Measurements from ENCODE around the gene RNF214. TPM values are rescaled to one million over a fixed set of nuclear protein-coding genes. Genes with fewer than 3 reads are reported as not detected.

The RNF214 gene
- total and polyA plus RNA-seq, 2 of the 4 experiments (the other 2 are of a cell fraction), result 7.9 to 14.8 TPM

DNA sequence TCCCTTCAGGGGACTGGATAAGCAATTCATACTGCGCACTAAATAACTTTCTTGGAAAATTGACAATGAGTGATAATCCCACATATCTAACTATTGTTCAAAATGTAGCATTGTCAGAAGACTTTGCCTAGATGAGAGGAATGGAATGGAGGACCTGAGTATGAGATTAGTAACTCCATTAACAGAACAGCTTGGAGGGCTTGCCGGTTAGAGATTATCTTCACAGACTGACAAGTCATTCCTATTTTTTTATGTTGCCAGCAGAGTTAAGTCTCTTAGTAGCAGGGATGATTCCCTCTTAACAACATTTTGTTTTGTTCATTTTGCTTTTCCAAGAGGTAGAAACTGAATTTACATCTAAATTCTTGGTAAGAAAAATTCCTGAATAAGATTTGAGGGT is 51.6 kb downstream of the RNF214 start:
- no TSS peak for BruUV-seq (replicated peaks)
- ChIA-PET POLR2A (ENCODE audit: unreplicated experiment) (no interaction called here), CTCF (no interaction called here)
- TF ChIP-seq MXI1 (IDR thresholded peaks at IDR 0.05; ENCODE audit: borderline replicate concordance, low read depth, low read length) (no peak), MAFK (IDR thresholded peaks at IDR 0.05; ENCODE audit: low read depth, low read length) (no peak), BHLHE40 (IDR thresholded peaks at IDR 0.05; ENCODE audit: low read depth, low read length) (no peak), SMC3 (IDR thresholded peaks at IDR 0.05; ENCODE audit: low read depth, low read length) (no peak), FOS (IDR thresholded peaks at IDR 0.05; ENCODE audit: low read depth, low read length) (no peak), NFE2L2 (IDR thresholded peaks at IDR 0.05; ENCODE audit: low read depth, low read length) (no peak)
- TF ChIP-seq, protein P1, sequence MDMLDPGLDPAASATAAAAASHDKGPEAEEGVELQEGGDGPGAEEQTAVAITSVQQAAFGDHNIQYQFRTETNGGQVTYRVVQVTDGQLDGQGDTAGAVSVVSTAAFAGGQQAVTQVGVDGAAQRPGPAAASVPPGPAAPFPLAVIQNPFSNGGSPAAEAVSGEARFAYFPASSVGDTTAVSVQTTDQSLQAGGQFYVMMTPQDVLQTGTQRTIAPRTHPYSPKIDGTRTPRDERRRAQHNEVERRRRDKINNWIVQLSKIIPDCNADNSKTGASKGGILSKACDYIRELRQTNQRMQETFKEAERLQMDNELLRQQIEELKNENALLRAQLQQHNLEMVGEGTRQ (IDR thresholded peaks at IDR 0.05; ENCODE audit: low read depth, low read length), result no peak
- H4K91ac ChIP-seq (ENCODE audit: insufficient read depth, low read depth, low read length), result no peak overlapping the region
- H2AK9ac ChIP-seq (replicated peaks; ENCODE audit: low read depth, low read length, poor library complexity), result no peak overlapping the region
- H2BK20ac ChIP-seq (ENCODE audit: low read depth, low read length), result no peak overlapping the region
- no peaks in the 10 kb centered on the region for H3K9me3 ChIP-seq (ENCODE audit: control insufficient read depth, insufficient read depth, low read length)
- H3K9ac ChIP-seq (ENCODE audit: low read depth, low read length), result no peak overlapping the region
- no peaks in the 10 kb centered on the region for H3K27me3 ChIP-seq (ENCODE audit: control insufficient read depth, insufficient read depth, low read length)
- no peak overlapping the region for H4K5ac ChIP-seq (ENCODE audit: low read depth, low read length)
- H3K9me1 ChIP-seq (ENCODE audit: insufficient read depth, low read length), result peaks cover 25% of the 10 kb centered on the region
- in situ Hi-C loops (cut with MboI; ENCODE audit: low sequenced_read_pairs), result no loop called here
- no peak overlapping the region for H3K23ac ChIP-seq (ENCODE audit: low read depth, low read length)
- peaks cover 5 to 7% of the 10 kb centered on the region in 2 experiments for H3K79me1 ChIP-seq (ENCODE audit: low read depth in 1 of 2, low read length in 2 of 2)
- no peak overlapping the region for H3K27ac ChIP-seq (ENCODE audit: insufficient read depth, low read length)
- intact Hi-C loops (cut with micrococcal nuclease), result no loop called here
- H2BK120ac ChIP-seq (ENCODE audit: low read depth, low read length), result no peak overlapping the region
- no peak overlapping the region for H4K8ac ChIP-seq (ENCODE audit: low read depth in 2 of 2, low read length in 2 of 2)
- H2AFZ ChIP-seq (replicated peaks; ENCODE audit: low read length, poor library complexity), result no peak overlapping the region
- no peak overlapping the region for H3K4me2 ChIP-seq (ENCODE audit: low read depth, low read length)
- dilution Hi-C loops (cut with HindIII; ENCODE audit: low sequenced_read_pairs, unreplicated experiment), result no loop called here
- no peak overlapping the region for H3K56ac ChIP-seq (ENCODE audit: extremely low read depth, insufficient read depth, low read length)
- no peak overlapping the region for H3K4me3 ChIP-seq (ENCODE audit: insufficient read depth, low read depth, low read length)
- no peaks in the 10 kb centered on the region for H4K20me1 ChIP-seq (ENCODE audit: insufficient read depth, low read length)
- no peak overlapping the region for H2BK15ac ChIP-seq (ENCODE audit: low read depth, low read length)
- H3K14ac ChIP-seq (replicated peaks; ENCODE audit: low read depth, low read length), result no peak overlapping the region
- DNase-seq (no peak), ATAC-seq (ENCODE audit: low read depth) (no peak)
- no peak overlapping the region for H2BK5ac ChIP-seq (ENCODE audit: low read depth, low read length, poor library complexity, severe bottlenecking)
- H3K4me1 ChIP-seq (ENCODE audit: control insufficient read depth, insufficient read depth, low read length), result peaks cover 13% of the 10 kb centered on the region
- H3K18ac ChIP-seq (ENCODE audit: low read depth, low read length), result no peak overlapping the region
- peaks cover 29% of the 10 kb centered on the region for H3K36me3 ChIP-seq (ENCODE audit: control insufficient read depth, insufficient read depth, low read length)
- H2AK5ac ChIP-seq (ENCODE audit: low read depth, low read length), result no peak overlapping the region
- no peak overlapping the region for H3K4ac ChIP-seq (ENCODE audit: low read depth, low read length)
- no CpG with 5 or more reads among the region's 2 CpGs for WGBS, 2 experiments (ENCODE audit: extremely low coverage in 2 of 2, insufficient read length in 1 of 2)
